K562 (cell line): ENCODE results near the gene MAGEB4. TPM values are rescaled to one million over a fixed set of nuclear protein-coding genes. Genes with fewer than 3 reads are reported as not detected.
A peak's percentile ranks its signal among the peaks of the same experiment; 100 is the strongest.
"Not testable (repeated sequence)": the region's sequence is repeated elsewhere in the genome, so short reads cannot be mapped to it uniquely, and the experiment has no call there.

ENCODE experiments used
- ATAC-seq: fragments of 200-7000 bp; cut with Tn5 transposase; 3 replicates; pipeline ENCODE4 v1.9.1; 2020; ENCODE audit warnings: moderate library complexity
- Bru-seq: library from RNA; stranded (reverse); fragments of 400-500 nt; gene quantifications from one replicate; lab custom pipeline; 2021; lab: Mats Ljungman, UMichigan
- BruChase-seq, 2 experiments: library from RNA; stranded (reverse); fragments of 400-500 nt; gene quantifications; one replicate each; lab custom pipeline; 2021; lab: Mats Ljungman, UMichigan
- BruUV-seq: library from RNA; stranded (reverse); fragments of 400-500 nt; replicated peaks from 2 replicates; lab custom pipeline; 2021; lab: Mats Ljungman, UMichigan
- CTCF ChIA-PET: fragments of 300-600 bp; formaldehyde crosslinking; extraction: SDS; loops from one replicate; lab custom pipeline; 2021; ENCODE audit warnings: low intra/inter-chr PET ratio; lab: Yijun Ruan, JAX
- POLR2A ChIA-PET: fragments of 300-600, 350-650 bp; sonication (Branson Sonifier 250); formaldehyde crosslinking; extraction: SDS; loops from one replicate; lab custom pipeline; 2021; ENCODE audit warnings: antibody characterized with exemption, inconsistent platforms; lab: Yijun Ruan, JAX
- DNase-seq, 4 experiments: peaks; one replicate each; pipeline versions ENCODE4 v3.0.0 to v3.0.0-alpha.2; 2011 to 2018; ENCODE audit warnings: low spot score in 3 of 4, mixed read lengths in 3 of 4; ENCODE audit errors: extremely low read depth in 1 of 4
- FAIRE-seq: peaks from 2 replicates; lab custom pipeline; 2011; peaks lifted over from hg19 to GRCh38; lab: Jason Lieb, UNC
- H2AFZ ChIP-seq: 2 replicates; pipeline ENCODE4 v1.6.0; 2011; ENCODE audit warnings: low read depth, low read length, control low read depth, inconsistent platforms
- H3K27ac ChIP-seq: fragments of 200-600 bp; 3 replicates; pipeline ENCODE4 v1.8.0; 2011; ENCODE audit warnings: low read depth, mild to moderate bottlenecking, control low read depth, inconsistent platforms, low read length, moderate library complexity, mixed read lengths; ENCODE audit errors: extremely low read depth
- H3K27me3 ChIP-seq, 2 experiments: fragments of 300-600 bp in 1 of 2; 2 replicates in 1 of 2; 3 replicates in 1 of 2; pipeline versions ENCODE4 v1.6.0 to v1.8.0; 2011; ENCODE audit warnings: inconsistent platforms in 2 of 2, low read length in 2 of 2, mild to moderate bottlenecking in 1 of 2, mixed read lengths in 1 of 2, moderate library complexity in 1 of 2; ENCODE audit not compliant: control insufficient read depth in 2 of 2, insufficient read depth in 2 of 2
- H3K36me3 ChIP-seq: fragments of 300-600 bp; 3 replicates; pipeline ENCODE4 v1.8.0; 2011; ENCODE audit warnings: mild to moderate bottlenecking, low read length, inconsistent platforms; ENCODE audit not compliant: control insufficient read depth, insufficient read depth
- H3K4me1 ChIP-seq, 2 experiments: fragments of 200-600 bp in 1 of 2; replicated peaks in 1 of 2; 2 replicates in 1 of 2; 3 replicates in 1 of 2; pipeline versions ENCODE4 v1.5.1 to v1.8.0; 2011; ENCODE audit warnings: inconsistent platforms in 2 of 2, low read length in 2 of 2, mild to moderate bottlenecking in 1 of 2, mixed read lengths in 1 of 2, moderate library complexity in 1 of 2; ENCODE audit not compliant: control insufficient read depth in 2 of 2, insufficient read depth in 2 of 2
- H3K4me2 ChIP-seq: 2 replicates; pipeline ENCODE4 v1.6.1; 2011; ENCODE audit warnings: low read length, control low read depth, inconsistent platforms, mixed read lengths; ENCODE audit not compliant: insufficient read depth
- H3K4me3 ChIP-seq: fragments of 200-600 bp; sonication (generic), shearing (Covaris generic); 2 replicates; pipeline ENCODE4 v1.5.1; 2016; ENCODE audit warnings: control low read depth, inconsistent platforms
- H3K79me2 ChIP-seq: fragments of 200-600 bp; 3 replicates; pipeline ENCODE4 v1.8.0; 2011; ENCODE audit warnings: low read length, inconsistent platforms; ENCODE audit not compliant: control insufficient read depth, insufficient read depth
- H3K9ac ChIP-seq, 2 experiments: 2 replicates each; pipeline versions ENCODE4 v1.6.0 to v1.6.1; 2011; ENCODE audit warnings: low read depth in 2 of 2, low read length in 2 of 2, control low read depth in 1 of 2, inconsistent platforms in 1 of 2, mild to moderate bottlenecking in 1 of 2, mixed read lengths in 1 of 2; ENCODE audit not compliant: insufficient read depth in 1 of 2
- H3K9me1 ChIP-seq: one replicate; pipeline ENCODE4 v1.6.0; 2011; ENCODE audit warnings: inconsistent platforms, mild to moderate bottlenecking, low read length, moderate library complexity; ENCODE audit not compliant: control insufficient read depth, insufficient read depth
- H3K9me3 ChIP-seq: replicated peaks from 2 replicates; pipeline ENCODE4 v1.5.1; 2011; ENCODE audit warnings: low read depth, low read length, inconsistent platforms; ENCODE audit not compliant: control insufficient read depth, insufficient read depth
- H4K20me1 ChIP-seq: replicated peaks from 2 replicates; pipeline ENCODE4 v1.6.1; 2011; ENCODE audit warnings: low read length, inconsistent platforms, mixed read lengths; ENCODE audit not compliant: control insufficient read depth, insufficient read depth
- NEUROD1 ChIP-seq: fragments of 150-350 bp; IDR thresholded peaks from 2 replicates; pipeline ENCODE4 v1.6.1; 2014; ENCODE audit warnings: borderline replicate concordance, low read length, low read depth; ENCODE audit not compliant: partially characterized antibody
- SOX6 ChIP-seq: fragments of 450-650 bp; IDR thresholded peaks from 2 replicates; pipeline ENCODE4 v1.6.1; 2014; ENCODE audit warnings: mild to moderate bottlenecking
- TEAD1 ChIP-seq, 2 experiments: fragments of 450-650 bp in 1 of 2; sonication (generic) in 1 of 2; formaldehyde crosslinking; IDR thresholded peaks; 2 replicates each; pipeline versions ENCODE4 v1.4.0 to v1.8.0; 2020 to 2022; ENCODE audit warnings: mild to moderate bottlenecking in 2 of 2, missing genetic modification reagents in 1 of 2
- XRCC4 ChIP-seq: IDR thresholded peaks from one replicate; pipeline ENCODE4 v1.6.1; 2011; ENCODE audit not compliant: insufficient read depth, insufficient read length; ENCODE audit errors: extremely low read depth
- ZNF584 ChIP-seq: fragments of 200-800 bp; sonication (Bioruptor generic); IDR thresholded peaks from 2 replicates; pipeline ENCODE4 v1.6.1; 2016; ENCODE audit warnings: low read depth, mild to moderate bottlenecking, missing genetic modification characterization, missing compliant biosample characterization
- WGBS: fragments of 100-300 bp; shearing (Covaris generic); methylation state at CpG from one replicate; pipeline ENCODE4 v1.1.6; 2016; ENCODE audit warnings: low coverage, mixed read lengths; ENCODE audit not compliant: insufficient coverage; ENCODE audit errors: missing lambda C conversion rate; 5-methylcytosine and 5-hydroxymethylcytosine counted together
- in situ Hi-C: fragments of 300-500 bp; cut with MboI; formaldehyde crosslinking; loops from 4 replicates; pipeline ENCODE4 v1.15.0; 2018; ENCODE audit warnings: inconsistent platforms, mixed read lengths
- intact Hi-C: fragments of 100-400 bp; cut with micrococcal nuclease; formaldehyde crosslinking; loops from 2 replicates; pipeline ENCODE4 v1.14.2; 2022
- long read RNA-seq, 3 experiments: library from polyadenylated mRNA in 2 of 3; library from RNA in 1 of 3; unstranded in 2 of 3; stranded (forward) in 1 of 3; transcript quantifications; one replicate each; pipeline ENCODE4 v2.0.0, GENCODE V29; 2019 to 2022
- polyA minus RNA-seq, 3 experiments: library from RNA; depleted of rRNA, polyadenylated mRNA; stranded (reverse); fragments of >200 nt; gene quantifications; 2 replicates each; pipeline ENCODE4 v1.2.3, GENCODE V29; 2011
- polyA plus RNA-seq, 8 experiments: library from polyadenylated mRNA; depleted of rRNA in 4 of 8; stranded (reverse) in 5 of 8; unstranded in 3 of 8; fragments of >200 nt; fragmentation: Nextera tagmentation in 2 of 8; fragmentation: Illumina TruSeq in 1 of 8; extraction: Ambion mirVana in 2 of 8; extraction: Trizol in 1 of 8; gene quantifications; 2 replicates each; pipeline versions ENCODE4 v1.2.1 to v1.2.3, GENCODE V29; 2011 to 2014; ENCODE audit warnings: inconsistent platforms in 1 of 8, missing spikeins in 1 of 8
- total RNA-seq, 7 experiments: library from RNA; depleted of rRNA in 6 of 7; stranded (reverse); fragments of >200 nt in 6 of 7; fragmentation: Illumina TruSeq in 2 of 7; extraction: Trizol in 2 of 7; gene quantifications; 2 replicates each; pipeline versions ENCODE4 v1.2.1 to v1.2.3, GENCODE V29; 2011 to 2021; ENCODE audit warnings: low replicate concordance in 1 of 7

Gene MAGEB4
- not detected in 2 replicates for total RNA-seq (2011; cell fraction: chromatin; rRNA removed; ENCODE audit: low replicate concordance)
- not detected in 2 replicates for total RNA-seq (2011; cell fraction: nucleolus; rRNA removed)
- not detected in 2 replicates for total RNA-seq (2011; cell fraction: nucleoplasm; rRNA removed)
- 0.09 TPM in 1 of 2 replicates, not detected in the other for total RNA-seq (2014; rRNA removed)
- not detected in 2 replicates for total RNA-seq (2014; rRNA removed; fragmentation: Illumina TruSeq; extraction: Trizol)
- not detected in 2 replicates for total RNA-seq (2015; rRNA removed; fragmentation: Illumina TruSeq; extraction: Trizol)
- total RNA-seq (2021), result not detected in 2 replicates
- not detected in 2 replicates for polyA plus RNA-seq (2011; rRNA removed)
- not detected in 2 replicates for polyA plus RNA-seq (2011; cell fraction: cytosol; rRNA removed)
- not detected in 2 replicates for polyA plus RNA-seq (2011; cell fraction: nucleus; rRNA removed)
- 0.03 and 0.06 TPM in 2 replicates for polyA plus RNA-seq (2012)
- 0.07 TPM in 1 of 2 replicates, not detected in the other for polyA plus RNA-seq (2014; fragmentation: Illumina TruSeq; extraction: Trizol)
- under 1 TPM; 0.04 to 0.06 TPM for polyA plus RNA-seq (2014; fragmentation: Nextera tagmentation; extraction: Ambion mirVana)
- not detected in 2 replicates for polyA plus RNA-seq (2014; rRNA removed)
- polyA minus RNA-seq (2011; rRNA and poly(A)+ RNA removed), result not detected in 2 replicates
- polyA minus RNA-seq (2011; cell fraction: cytosol; rRNA and poly(A)+ RNA removed), result not detected in 2 replicates
- polyA minus RNA-seq (2011; cell fraction: nucleus; rRNA and poly(A)+ RNA removed), result not detected in 2 replicates
- Bru-seq, nascent RNA, result percentile 23 among the genes with signal in this experiment
- percentile 22 among the genes with signal in this experiment for BruChase-seq, experiment 1, labeled RNA remaining after a 2-hour chase
- BruChase-seq, experiment 2, labeled RNA remaining after a 6-hour chase, result not detected
- long read RNA-seq, experiment 1, result 0 reads
- long read RNA-seq, experiment 2, result 0 reads
- long read RNA-seq, experiment 3, result 0 reads

GRCh38 chrX:30241724-30242415 is at the start of gene MAGEB4:
MAGEB4 (plus strand) TSS chrX:30242000; CDS start chrX:30242136, 136 bp downstream.
- Histone ChIP-seq H2AFZ (peak within 1 kb of the TSS; percentile 47; the same call in 1 of the 2 replicates), H3K9ac (no peak within 1 kb of the TSS), H3K9me3 (no peaks in the 10 kb centered on the region), H3K4me2 (no peak within 1 kb of the TSS), H3K27me3 (no peaks in the 10 kb centered on the region), H3K36me3 (no peaks in the 10 kb centered on the region), H3K9me1 (no peaks in the 10 kb centered on the region), H3K27ac (no peak within 1 kb of the TSS), H3K4me3 (no peak within 1 kb of the TSS), H4K20me1 (no peaks in the 10 kb centered on the region), H3K79me2 (no peaks in the 10 kb centered on the region), H3K4me1 (peaks cover 4 to 9% of the 10 kb centered on the region in 2 experiments; a peak in 4 of 5 replicates)
- in situ Hi-C loops (no loop called here), intact Hi-C loops (no loop called here)
- ChIA-PET CTCF (no interaction called here), POLR2A (interaction anchor here (0.6 kb wide), 1 partner anchor 58 kb away, joined by 4 read pairs; no protein-coding TSS in a partner anchor)
- ATAC-seq (no peak), FAIRE-seq (no peak), DNase-seq (no peak)
- no TSS peak for BruUV-seq
- 30% methylated on average over 7 of the region's 10 CpGs for WGBS
- TF ChIP-seq TEAD1 (CRISPR knock-in tag; IDR thresholded peaks at IDR 0.05) (no peak), NEUROD1 (no peak), XRCC4 (no peak), ZNF584 (CRISPR knock-in tag) (no peak), SOX6 (no peak)

GRCh38 chrX:30193910-30194309 is 47.9 kb upstream of the MAGEB4 start:
- FAIRE-seq, intact Hi-C loops, DNase-seq, ATAC-seq, BruUV-seq, H2AFZ ChIP-seq, POLR2A ChIA-PET, H3K79me2 ChIP-seq, H3K27me3 ChIP-seq, in situ Hi-C loops, H3K9me3 ChIP-seq, H3K27ac ChIP-seq, H4K20me1 ChIP-seq, H3K9me1 ChIP-seq, H3K4me1 ChIP-seq, H3K9ac ChIP-seq, H3K36me3 ChIP-seq, H3K4me2 ChIP-seq, H3K4me3 ChIP-seq: not testable (repeated sequence)
- WGBS, result 3% methylated on average over 4 of the region's 6 CpGs
- CTCF ChIA-PET, result interaction anchor here (0.7 kb wide), 1 partner anchor 1029 kb away, joined by 4 read pairs; no protein-coding TSS in a partner anchor
